ENCODE measurements around the gene IRAK3.

GRCh38 chr12:66297923-66298322 is 108.9 kb downstream of the IRAK3 start:
- TF ChIP-seq CTCF (IDR thresholded peaks at IDR 0.05) = no peak
- no peak for TF ChIP-seq POLR2A (IDR thresholded peaks at IDR 0.05)
